GM18526 (cell line): Measurements from ENCODE around the gene SLC39A5.

Experiments used
- POLR2A ChIP-seq: IDR thresholded peaks from 3 replicates; pipeline ENCODE4 v1.6.1; 2011; ENCODE audit not compliant: insufficient read length; ENCODE audit errors: extremely low read depth

Gene SLC39A5

DNA sequence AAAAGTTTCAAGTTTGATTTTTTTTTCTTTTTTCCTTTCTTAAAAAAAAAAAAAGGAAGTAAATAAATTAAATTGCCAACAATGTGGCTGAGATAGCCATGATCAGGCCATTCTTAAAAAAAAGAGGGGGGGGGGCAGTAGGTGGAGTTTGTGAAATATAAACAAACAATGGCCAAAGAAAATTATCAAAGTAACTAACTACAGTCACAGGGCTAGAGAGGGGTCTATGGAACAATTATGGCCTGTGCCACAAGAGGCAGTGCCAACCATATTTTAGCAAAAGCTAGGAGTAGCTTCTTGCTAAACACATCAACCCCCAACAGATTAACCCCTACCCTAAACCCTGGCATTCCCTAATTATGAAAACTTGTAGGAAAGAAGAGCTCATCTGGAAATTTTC is 24.4 kb upstream of the SLC39A5 start:
- TF ChIP-seq POLR2A = no peak

DNA sequence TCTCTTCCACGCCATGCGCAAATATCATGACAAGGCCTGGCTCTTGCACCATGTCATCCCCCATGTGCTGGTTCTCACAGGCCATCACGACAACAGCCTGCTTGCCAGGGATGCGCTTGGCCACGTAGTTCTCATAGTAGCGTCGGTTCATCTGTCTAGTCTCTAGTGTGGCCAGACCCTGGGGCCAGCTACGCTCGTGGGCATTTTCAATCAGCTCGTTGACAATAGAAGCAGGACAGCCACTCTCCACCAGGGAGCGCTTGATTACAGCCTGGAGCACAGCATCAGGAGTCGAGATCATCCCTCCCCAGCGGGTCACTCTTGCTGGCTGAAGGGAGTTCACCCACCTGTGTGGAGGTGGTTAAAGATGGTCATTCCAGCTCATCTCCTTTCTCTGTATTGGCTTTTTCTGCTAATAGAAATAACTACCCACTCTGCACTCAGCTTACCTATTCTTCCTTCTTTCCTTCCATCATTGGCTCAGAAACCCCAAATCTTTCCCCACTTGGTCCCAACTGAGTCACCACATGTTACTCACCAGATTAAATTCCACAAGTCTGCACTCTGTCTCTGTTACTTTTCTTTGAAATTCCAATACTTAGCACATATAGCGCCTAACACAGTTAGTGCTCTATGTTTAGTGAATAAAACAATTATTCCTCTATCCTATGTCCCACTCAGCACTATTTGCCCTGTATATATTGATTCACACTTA is 23.2 kb upstream of the SLC39A5 start:
- no peak for TF ChIP-seq POLR2A

DNA sequence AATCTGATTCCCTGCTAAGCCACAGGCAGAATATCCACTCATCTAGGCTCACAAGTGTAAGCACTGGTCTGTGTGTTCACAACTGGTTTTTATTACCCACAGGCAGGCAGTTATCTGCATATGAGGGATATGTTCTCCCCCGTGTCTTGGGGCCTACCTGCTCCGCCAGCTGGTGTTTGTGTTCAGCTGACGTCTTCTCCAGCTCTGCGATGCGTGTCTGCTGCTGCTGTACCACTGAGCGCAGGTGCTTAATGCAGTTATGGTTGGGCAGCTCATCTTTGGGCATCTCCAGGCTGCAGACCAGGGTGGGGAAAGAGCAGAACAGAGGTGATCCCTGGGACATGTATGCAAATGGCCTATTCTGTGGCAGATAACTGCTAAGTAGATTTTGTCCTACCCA is 21.8 kb upstream of the SLC39A5 start:
- no peak for TF ChIP-seq POLR2A

DNA sequence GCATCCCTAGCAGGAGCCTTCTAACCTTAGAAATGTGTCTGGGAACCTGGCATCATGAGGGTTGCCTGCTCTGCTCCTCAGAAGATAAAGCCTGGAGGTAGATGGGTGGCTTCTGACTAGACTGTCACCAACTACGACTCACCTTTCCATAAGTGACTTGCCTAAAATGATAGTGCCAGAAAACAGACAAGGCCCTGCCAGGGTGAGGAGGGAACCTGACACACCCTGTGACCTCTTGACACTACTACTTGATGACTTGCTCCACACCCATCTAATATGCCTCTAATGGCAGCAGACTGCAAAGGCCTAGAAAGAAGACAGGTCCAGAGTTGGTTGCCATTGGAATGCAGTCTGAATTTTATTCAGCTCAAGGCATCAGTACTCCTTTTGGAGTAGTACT is 17.5 kb upstream of the SLC39A5 start:
- TF ChIP-seq POLR2A = no peak

DNA sequence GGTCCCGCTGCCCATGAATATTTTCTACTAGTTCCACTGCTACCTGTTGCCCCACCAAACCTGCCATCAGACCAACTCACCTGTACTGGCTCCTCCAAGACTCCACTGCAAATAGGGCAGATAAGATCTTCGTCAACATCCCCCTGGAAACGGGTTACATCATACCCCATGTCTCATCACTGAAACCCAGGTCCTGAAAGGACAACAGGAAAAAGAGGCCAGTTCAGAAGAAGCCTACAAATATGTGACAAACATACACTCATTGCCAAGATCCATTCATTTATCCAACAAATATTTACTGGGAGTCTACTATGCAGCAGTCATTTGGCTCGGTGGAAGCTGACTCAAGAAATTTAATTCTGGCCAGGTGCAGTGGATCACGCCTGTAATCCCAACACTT is 16.0 kb upstream of the SLC39A5 start:
- TF ChIP-seq POLR2A = no peak

DNA sequence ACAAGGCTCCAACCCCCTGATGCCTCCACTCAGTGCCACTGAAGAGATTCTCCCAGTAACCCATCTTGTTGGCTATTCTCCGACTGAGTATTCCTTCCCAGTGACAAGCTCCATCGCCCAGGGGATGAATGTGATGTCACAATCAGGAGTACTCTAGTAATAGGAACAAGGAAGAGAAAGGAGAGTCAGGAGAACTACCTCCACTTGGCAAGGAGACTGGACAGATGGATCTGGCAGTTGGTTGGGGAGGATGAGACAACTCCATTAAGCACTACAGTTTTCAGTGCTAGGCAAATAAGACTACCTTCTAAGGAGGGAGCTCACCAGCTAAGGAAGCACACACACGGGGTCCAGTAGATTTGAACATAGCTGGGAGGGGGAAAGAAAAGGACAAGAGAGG is 13.4 kb upstream of the SLC39A5 start:
- no peak for TF ChIP-seq POLR2A

DNA sequence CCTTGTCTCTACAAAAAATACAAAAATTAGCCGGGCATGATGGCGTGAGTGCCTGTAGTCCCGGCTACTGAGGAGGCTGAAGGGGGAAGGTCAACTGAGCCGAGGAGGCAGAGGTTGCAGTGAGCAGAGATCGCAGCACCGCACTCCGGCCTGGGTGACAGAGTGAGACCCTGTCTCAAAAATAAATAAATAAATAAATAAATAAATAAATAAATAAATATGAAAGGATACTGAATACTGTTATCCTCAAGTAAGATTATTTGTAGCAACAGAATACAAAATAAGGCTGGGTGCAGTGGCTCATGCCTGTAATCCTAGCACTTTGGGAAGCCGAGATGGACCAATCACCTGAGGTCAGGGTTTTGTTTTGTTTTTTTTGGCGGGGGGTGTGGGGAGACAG is 10.0 kb upstream of the SLC39A5 start:
- no peak for TF ChIP-seq POLR2A

DNA sequence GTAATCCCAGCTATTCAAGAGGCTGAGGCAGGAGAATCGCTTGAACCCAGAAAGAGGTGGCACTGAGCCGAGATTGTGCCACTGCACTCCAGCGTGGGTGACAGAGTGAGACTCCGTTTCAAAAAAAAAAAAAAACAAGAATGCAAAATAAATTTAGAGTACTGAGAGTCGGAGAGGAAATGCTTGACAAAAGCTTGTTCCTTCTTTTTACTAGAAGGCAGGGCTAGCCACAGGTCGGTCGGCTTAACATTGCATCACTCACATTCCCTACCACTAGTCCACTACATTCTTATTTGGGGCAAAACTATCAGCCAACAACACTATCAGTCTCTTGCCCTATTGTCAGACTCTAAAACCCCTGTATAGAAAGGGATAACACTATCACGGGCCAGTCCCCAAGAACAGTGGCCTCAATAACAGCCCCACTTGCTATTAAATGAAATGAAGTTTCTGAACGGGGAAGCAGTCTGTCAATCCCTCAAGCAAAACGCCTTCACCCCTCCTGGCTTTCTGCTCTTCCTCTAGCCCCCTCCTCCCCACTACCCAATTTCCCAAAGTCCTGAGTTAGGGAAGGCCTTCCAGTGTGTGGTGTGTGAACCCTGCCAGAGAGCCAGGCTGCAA is 9.1 kb upstream of the SLC39A5 start:
- TF ChIP-seq POLR2A = no peak

DNA sequence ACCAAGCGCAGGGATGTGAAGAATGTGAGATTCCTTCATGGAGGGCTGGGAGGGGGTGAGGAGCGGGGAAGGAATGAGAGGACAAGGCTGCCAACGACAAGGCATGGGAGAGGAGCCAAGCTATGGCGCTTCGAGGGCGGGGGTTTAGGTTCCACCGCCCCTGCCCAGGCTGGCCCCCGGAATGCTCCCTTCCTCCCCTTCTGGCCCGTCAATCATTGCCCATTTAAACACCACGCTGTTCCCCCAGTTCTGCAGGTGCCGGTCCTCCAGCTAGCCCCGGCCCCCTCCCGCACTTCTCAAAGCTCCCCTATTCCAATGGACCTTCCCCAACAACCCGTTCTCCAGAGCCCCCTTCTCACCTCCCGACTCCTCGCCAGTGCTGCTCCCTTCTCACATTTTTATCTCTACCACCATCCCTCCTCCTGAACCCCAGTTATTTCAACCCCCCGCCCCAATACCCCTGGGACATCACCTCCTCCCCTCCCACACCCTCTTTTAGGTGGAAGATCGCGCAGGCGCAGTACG is 8.6 kb upstream of the SLC39A5 start:
- TF ChIP-seq POLR2A = no peak

DNA sequence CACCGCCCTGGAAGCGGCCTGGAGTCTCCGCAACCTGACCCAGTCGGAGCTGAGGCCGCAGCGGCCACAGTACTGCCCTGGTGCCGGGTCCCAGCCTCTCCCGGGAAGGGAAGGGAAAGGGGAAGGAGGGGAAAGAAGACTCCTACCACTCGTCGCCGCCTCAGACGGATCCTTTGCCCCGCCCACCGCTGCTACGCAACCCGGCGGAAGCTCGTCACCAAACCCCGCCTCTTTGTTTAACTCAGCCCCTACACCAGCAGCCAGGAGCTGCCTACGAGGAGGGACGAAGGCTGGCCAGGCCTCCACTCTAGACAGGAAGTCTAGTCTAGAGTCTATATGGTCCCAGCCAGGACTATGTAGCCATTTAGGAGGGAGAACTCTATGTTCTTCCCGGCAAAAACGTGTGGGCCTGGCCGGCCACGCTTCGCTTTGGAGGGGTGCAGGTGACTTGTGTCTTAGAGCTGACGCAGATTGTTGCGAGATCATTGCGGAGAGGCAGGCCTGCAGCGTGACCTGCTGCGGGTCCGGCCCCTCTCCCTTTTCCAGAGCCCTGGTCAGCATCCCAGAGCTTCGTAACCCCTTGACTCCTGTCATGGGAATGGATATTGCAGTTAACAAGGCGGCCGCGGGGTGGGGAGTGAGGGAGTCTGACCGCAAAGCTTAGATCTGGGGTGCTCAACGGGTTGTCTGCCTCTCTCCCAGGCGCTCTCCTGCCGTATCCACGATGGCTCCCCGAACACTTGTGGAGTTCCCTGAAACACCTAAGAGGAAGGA is 7.9 kb upstream of the SLC39A5 start, which contains the start of gene RNF41:
RNF41 (minus strand) TSS at position 166 of the 774 bp plus-strand sequence. CDS start 7,875 bp downstream, outside the sequence.
- peak; percentile 89 for TF ChIP-seq POLR2A

DNA sequence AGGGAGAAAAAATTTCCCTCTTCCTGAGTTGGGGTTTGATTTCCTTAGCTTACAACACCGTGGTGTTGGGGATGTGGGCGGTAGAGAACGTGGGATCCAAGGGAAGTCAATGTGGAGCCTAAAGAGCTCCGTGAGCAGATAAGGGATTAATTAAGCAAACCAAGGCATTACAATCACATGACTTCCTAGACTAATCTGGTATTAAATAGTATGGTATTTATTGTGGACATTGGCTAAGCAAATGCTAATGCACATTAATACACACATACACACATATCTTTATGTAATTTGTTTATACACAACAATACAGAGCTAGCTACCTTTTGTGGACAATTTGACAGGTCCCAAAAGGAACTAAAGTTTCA is 7.3 kb upstream of the SLC39A5 start:
- no peak for TF ChIP-seq POLR2A

DNA sequence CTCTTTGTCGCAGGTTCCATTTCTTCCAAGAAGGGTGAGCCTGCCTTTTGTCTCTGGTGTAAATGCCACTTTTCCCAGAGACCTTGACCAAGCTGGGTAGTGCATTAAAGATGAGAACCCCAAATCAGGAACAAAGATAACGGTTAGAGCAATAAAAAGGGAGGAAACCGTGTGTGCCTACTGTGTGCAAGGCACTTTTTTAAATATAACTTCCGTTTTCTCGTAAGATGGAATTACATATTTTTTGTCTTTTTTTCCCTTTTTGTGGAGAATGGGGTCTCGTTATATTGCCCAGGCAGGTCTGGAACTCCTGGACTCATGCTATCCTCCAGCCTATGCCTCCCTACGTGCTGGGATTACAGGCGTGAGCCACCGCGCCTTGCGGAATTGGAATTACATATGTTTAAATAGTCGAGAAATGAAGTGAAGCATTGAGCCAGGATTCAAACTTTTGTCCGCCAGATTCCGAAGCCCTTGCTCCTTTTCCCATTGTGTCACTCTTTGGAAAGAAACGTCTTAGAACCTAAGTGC is 6.2 kb upstream of the SLC39A5 start:
- TF ChIP-seq POLR2A = no peak

DNA sequence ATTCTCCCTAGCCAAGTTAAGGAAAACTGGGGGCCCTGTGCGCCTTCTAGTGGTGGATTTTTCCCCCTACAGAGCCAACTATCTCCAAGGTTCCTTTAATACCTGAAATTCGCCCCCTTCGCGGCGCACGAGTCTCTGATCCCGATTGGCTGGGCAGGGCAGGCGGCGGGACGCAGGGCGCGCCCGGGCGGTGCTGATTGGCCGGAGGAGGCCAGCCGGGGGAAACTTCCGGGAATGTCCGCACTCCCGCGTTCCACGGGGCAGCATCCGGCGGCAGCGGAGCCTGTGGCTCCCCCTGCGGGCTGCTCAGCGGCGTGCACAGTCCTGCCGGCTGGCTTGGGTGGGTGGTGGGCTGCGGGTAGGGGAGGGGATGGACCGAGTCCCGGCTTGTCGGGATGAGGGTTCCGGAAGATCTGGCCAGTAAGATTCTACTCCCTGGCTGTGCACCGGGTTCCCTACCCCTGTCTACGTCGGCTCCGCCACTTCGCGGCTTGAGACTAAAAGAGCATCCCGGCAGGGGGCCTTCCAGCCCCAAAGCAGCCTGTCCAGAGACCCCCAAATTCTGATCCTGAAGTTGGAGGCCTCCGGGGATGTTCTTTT is 5.6 kb upstream of the SLC39A5 start, which contains the start of gene NABP2:
NABP2 (plus strand) TSS at position 241 of the 600 bp plus-strand sequence. CDS start 515 bp downstream, outside the sequence.
- peak; percentile 65 for TF ChIP-seq POLR2A

DNA sequence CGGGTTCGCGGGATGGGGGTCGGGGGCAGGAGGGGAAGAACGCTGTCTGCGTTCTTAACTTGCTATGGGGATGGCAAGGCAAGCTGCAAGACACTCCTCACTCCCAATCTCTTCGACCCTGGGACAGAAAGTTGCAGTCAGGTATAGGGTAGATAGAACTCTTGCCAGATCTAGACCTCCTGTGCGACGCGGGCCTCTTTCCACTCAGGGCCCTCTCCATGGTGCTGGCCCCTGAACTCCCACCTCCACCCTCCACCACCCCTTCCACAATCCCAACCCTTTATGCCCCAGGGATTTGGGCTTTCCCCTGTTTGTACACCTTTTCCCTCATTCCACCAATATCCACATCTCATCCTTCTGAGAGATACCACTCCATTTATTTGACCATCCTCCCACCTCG is 4.9 kb upstream of the SLC39A5 start:
- TF ChIP-seq POLR2A = no peak

DNA sequence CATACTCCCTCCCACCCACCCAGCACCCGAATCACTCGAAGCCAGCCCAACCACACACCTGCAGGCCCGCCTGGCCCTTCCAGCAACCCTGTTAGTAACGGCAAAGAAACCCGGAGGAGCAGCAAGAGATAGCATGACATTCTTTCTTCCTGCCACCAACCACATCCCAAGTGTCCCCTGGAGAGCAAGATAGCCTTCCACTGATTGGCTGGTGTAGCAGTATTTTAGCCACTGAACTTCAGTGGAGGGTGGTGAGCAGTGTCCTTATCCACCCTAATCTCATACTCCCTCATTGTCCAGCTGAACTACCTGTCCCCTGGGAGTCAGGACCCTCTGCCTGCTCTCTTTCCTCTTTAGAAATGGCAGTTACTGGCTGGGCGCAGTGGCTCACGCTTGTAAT is 769 bp upstream of the SLC39A5 start:
- no peak for TF ChIP-seq POLR2A
